HCT116 (cell line): ENCODE measurements around the gene DPP10. TPM values are rescaled to one million over a fixed set of nuclear protein-coding genes. Genes with fewer than 3 reads are reported as not detected.

Experiments
- ATAC-seq: fragments of 200-7000 bp; cut with Tn5 transposase; 2 replicates; pipeline ENCODE4 v1.9.1; 2020; ENCODE audit warnings: mild to moderate bottlenecking, moderate library complexity
- BruUV-seq: library from RNA; stranded (reverse); fragments of 400-500 nt; replicated peaks from 2 replicates; lab custom pipeline; 2021; lab: Mats Ljungman, UMichigan
- CTCF ChIA-PET: fragments of 300-600 bp; sonication (Branson Sonifier 250); formaldehyde crosslinking; loops from one replicate; lab custom pipeline; 2021; ENCODE audit warnings: antibody characterized with exemption; lab: Charles Lee
- POLR2A ChIA-PET: fragments of 300-600, 350-600 bp; sonication (Branson Sonifier 250); formaldehyde crosslinking; loops from one replicate; lab custom pipeline; 2021; ENCODE audit warnings: antibody characterized with exemption; lab: Charles Lee
- RAD21 ChIA-PET, 2 experiments: fragments of 300-600 bp; sonication (Branson Sonifier 250); formaldehyde crosslinking; loops; one replicate each; lab custom pipeline; 2023; ENCODE audit warnings: low total read pairs in 2 of 2; ENCODE audit not compliant: uncharacterized antibody in 2 of 2, unreplicated experiment in 2 of 2, low non-redundant PET in 1 of 2; lab: Charles Lee
- DNase-seq: peaks from one replicate; pipeline ENCODE4 v3.0.0-alpha.2; 2010; ENCODE audit warnings: low read depth, low spot score
- H2AFZ ChIP-seq: fragments of 200-600 bp; shearing (Covaris generic), sonication (generic); 2 replicates; pipeline ENCODE4 v1.6.1; 2017; ENCODE audit warnings: low read depth, mixed run types, mixed read lengths, antibody characterized with exemption, low read length; ENCODE audit not compliant: poor library complexity, severe bottlenecking
- H3K27ac ChIP-seq: 2 replicates; pipeline ENCODE4 v1.5.1; 2012; ENCODE audit warnings: low read depth, low read length
- H3K27me3 ChIP-seq: fragments of 200-600 bp; sonication (generic); 2 replicates; pipeline ENCODE4 v1.6.1; 2016; ENCODE audit warnings: mixed run types, low read length, mixed read lengths; ENCODE audit not compliant: insufficient read depth
- H3K36me3 ChIP-seq, 2 experiments: fragments of 200-500 bp in 1 of 2; fragments of 200-600 bp in 1 of 2; sonication (Bioruptor generic) in 1 of 2; sonication (generic) in 1 of 2; 2 replicates each; pipeline versions ENCODE4 v1.5.1 to v1.6.1; 2014 to 2016; ENCODE audit warnings: low read length in 2 of 2, inconsistent platforms in 1 of 2, mixed read lengths in 1 of 2, mixed run types in 1 of 2; ENCODE audit not compliant: insufficient read depth in 2 of 2, control insufficient read depth in 1 of 2
- H3K4me1 ChIP-seq, 2 experiments: fragments of 200-600 bp in 1 of 2; sonication (generic) in 1 of 2; 2 replicates each; pipeline versions ENCODE4 v1.5.1 to v1.6.1; 2012 to 2017; ENCODE audit warnings: low read length in 2 of 2, inconsistent platforms in 1 of 2, mild to moderate bottlenecking in 1 of 2, mixed read lengths in 1 of 2, mixed run types in 1 of 2, moderate library complexity in 1 of 2; ENCODE audit not compliant: insufficient read depth in 2 of 2, control insufficient read depth in 1 of 2
- H3K4me2 ChIP-seq: fragments of 200-600 bp; sonication (generic); 2 replicates; pipeline ENCODE4 v1.6.1; 2017; ENCODE audit warnings: mixed run types, low read length, mixed read lengths
- H3K4me3 ChIP-seq, 2 experiments: fragments of 200-600 bp in 1 of 2; sonication (generic) in 1 of 2; replicated peaks in 1 of 2; 2 replicates each; pipeline ENCODE4 v1.5.1; 2011 to 2016; ENCODE audit warnings: low read length in 2 of 2, control low read depth in 1 of 2, low read depth in 1 of 2, mild to moderate bottlenecking in 1 of 2, mixed read lengths in 1 of 2, mixed run types in 1 of 2
- H3K79me2 ChIP-seq: fragments of 200-600 bp; sonication (generic); 2 replicates; pipeline ENCODE4 v1.6.1; 2017; ENCODE audit warnings: mild to moderate bottlenecking, mixed run types, low read length, moderate library complexity, mixed read lengths; ENCODE audit not compliant: insufficient read depth
- H3K9ac ChIP-seq: fragments of 200-600 bp; sonication (generic); 2 replicates; pipeline ENCODE4 v1.6.1; 2016; ENCODE audit warnings: low read length, mixed read lengths
- H3K9me2 ChIP-seq: fragments of 200-600 bp; sonication (generic), shearing (Covaris generic); 2 replicates; pipeline ENCODE4 v1.6.1; 2017; ENCODE audit warnings: mixed run types, mild to moderate bottlenecking, moderate library complexity; ENCODE audit not compliant: insufficient read depth
- H3K9me3 ChIP-seq, 2 experiments: fragments of 200-500 bp in 1 of 2; fragments of 200-600 bp in 1 of 2; sonication (Bioruptor generic) in 1 of 2; sonication (generic) in 1 of 2; 2 replicates each; pipeline ENCODE4 v1.6.1; 2014 to 2017; ENCODE audit warnings: low read length in 2 of 2, mixed read lengths in 2 of 2, inconsistent platforms in 1 of 2, low read depth in 1 of 2, mild to moderate bottlenecking in 1 of 2, mixed run types in 1 of 2, moderate library complexity in 1 of 2; ENCODE audit not compliant: control insufficient read depth in 1 of 2, insufficient read depth in 1 of 2
- H4K20me1 ChIP-seq: fragments of 200-600 bp; sonication (generic), shearing (Covaris generic); 2 replicates; pipeline ENCODE4 v1.6.1; 2017; ENCODE audit warnings: mixed run types, mild to moderate bottlenecking, moderate library complexity; ENCODE audit not compliant: insufficient read depth
- CEBPB ChIP-seq: IDR thresholded peaks from 2 replicates; pipeline ENCODE4 v1.6.1; 2012; ENCODE audit warnings: low read depth
- POLR2A ChIP-seq: IDR thresholded peaks from 2 replicates; pipeline ENCODE4 v1.7.0; 2011; ENCODE audit warnings: borderline replicate concordance; ENCODE audit not compliant: insufficient read depth, insufficient read length; ENCODE audit errors: extremely low read depth
- RAD21 ChIP-seq: IDR thresholded peaks from 2 replicates; pipeline ENCODE4 v1.6.1; 2012; ENCODE audit warnings: low read depth, mild to moderate bottlenecking
- SIN3A ChIP-seq: IDR thresholded peaks from 2 replicates; pipeline ENCODE4 v1.6.1; 2012; ENCODE audit warnings: low read depth
- SP1 ChIP-seq: IDR thresholded peaks from 2 replicates; pipeline ENCODE4 v1.6.1; 2012; ENCODE audit warnings: low read depth
- ZFX ChIP-seq: fragments of 450-650 bp; IDR thresholded peaks from 2 replicates; pipeline ENCODE4 v1.6.1; 2017
- ZNF274 ChIP-seq: fragments of 200-500 bp; sonication (Bioruptor generic); IDR thresholded peaks from 2 replicates; pipeline ENCODE4 v1.6.1; 2014; ENCODE audit warnings: mild to moderate bottlenecking, low read depth, low read length, inconsistent platforms
- intact Hi-C: fragments of 100-400 bp; cut with micrococcal nuclease; formaldehyde crosslinking; loops from 2 replicates; pipeline ENCODE4 v1.10.0; 2022
- total RNA-seq: library from RNA; stranded (reverse); gene quantifications from one replicate; pipeline ENCODE4 v1.2.1, GENCODE V29; 2021; ENCODE audit not compliant: unreplicated experiment
- TF ChIP-seq, protein P1 (sequence below): IDR thresholded peaks from 2 replicates; pipeline ENCODE4 v1.6.1; 2012
- TF ChIP-seq, protein P2 (sequence below): IDR thresholded peaks from 2 replicates; pipeline ENCODE4 v1.6.1; 2012
- TF ChIP-seq, protein P3 (sequence below), 3 experiments: fragments of 200-600 bp in 1 of 3; sonication (generic) in 1 of 3; IDR thresholded peaks in 2 of 3; conservative IDR thresholded peaks in 1 of 3; 2 replicates each; pipeline ENCODE4 v1.5.1; 2012 to 2017; ENCODE audit warnings: low read depth in 2 of 3, low read length in 2 of 3, antibody characterized with exemption in 1 of 3, borderline replicate concordance in 1 of 3, control low read depth in 1 of 3, mild to moderate bottlenecking in 1 of 3, mixed read lengths in 1 of 3, mixed run types in 1 of 3, moderate library complexity in 1 of 3; ENCODE audit not compliant: insufficient read depth in 1 of 3

DPP10 gene
- total RNA-seq, 1 experiment from 2014 or later = not detected

DNA sequence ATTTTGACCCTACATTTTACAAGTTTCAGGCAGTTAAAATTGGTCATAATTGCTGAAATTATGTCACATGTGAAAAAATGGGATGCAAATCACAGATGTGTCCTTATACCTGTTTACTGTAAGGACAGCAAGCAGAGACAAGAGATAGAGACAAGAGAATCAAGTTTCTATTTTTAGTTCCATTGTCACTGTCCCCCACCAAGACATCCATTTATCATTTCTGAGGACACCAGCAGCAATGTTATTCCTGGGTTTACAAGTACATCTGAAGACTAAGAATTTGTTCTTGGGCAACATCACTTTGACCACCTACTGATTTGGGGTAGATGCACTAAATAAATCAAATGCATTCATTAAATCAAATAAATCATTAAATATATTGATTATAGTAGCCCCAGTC lies 1111.7 kb downstream of the DPP10 start (continued):
- TF ChIP-seq, protein P1, sequence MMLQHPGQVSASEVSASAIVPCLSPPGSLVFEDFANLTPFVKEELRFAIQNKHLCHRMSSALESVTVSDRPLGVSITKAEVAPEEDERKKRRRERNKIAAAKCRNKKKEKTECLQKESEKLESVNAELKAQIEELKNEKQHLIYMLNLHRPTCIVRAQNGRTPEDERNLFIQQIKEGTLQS = no peak
- TF ChIP-seq POLR2A = no peak
- no peak for TF ChIP-seq SIN3A
- no peak for TF ChIP-seq SP1

DNA sequence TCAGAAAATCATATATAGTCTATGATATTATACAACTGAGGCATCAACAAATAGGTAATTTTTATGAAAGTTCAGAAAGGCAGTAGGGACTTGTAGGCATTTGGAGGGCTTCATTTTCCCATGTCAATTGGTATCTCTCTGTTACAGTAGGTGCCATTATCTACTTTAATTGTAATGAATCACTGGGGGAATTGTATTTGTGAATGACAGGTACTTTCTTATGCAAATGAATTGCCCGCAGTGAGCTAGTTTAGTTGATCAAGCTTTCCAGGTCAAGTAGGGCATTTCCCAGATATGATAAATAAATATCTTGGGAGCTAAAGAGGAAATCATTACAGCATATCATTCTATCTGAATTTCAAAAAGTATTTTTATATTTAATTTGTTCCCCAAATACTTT lies 1116.3 kb downstream of the DPP10 start:
- DNase-seq (no peak), ATAC-seq (no peak)
- no peak overlapping the region for H2AFZ ChIP-seq
- no peaks in the 10 kb centered on the region for H3K4me1 ChIP-seq
- no peak overlapping the region for H3K27ac ChIP-seq
- H3K4me3 ChIP-seq = no peak overlapping the region
- H3K4me2 ChIP-seq = no peak overlapping the region
- no peaks in the 10 kb centered on the region for H3K79me2 ChIP-seq
- no peaks in the 10 kb centered on the region for H4K20me1 ChIP-seq
- CTCF ChIA-PET = no interaction called here
- H3K27me3 ChIP-seq = no peaks in the 10 kb centered on the region
- peaks cover 5 to 13% of the 10 kb centered on the region in 2 experiments; a peak in 2 of 4 replicates for H3K9me3 ChIP-seq
- BruUV-seq = no TSS peak
- H3K9ac ChIP-seq = no peak overlapping the region
- POLR2A ChIA-PET = no interaction called here
- TF ChIP-seq, protein P2, sequence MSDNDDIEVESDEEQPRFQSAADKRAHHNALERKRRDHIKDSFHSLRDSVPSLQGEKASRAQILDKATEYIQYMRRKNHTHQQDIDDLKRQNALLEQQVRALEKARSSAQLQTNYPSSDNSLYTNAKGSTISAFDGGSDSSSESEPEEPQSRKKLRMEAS = no peak
- TF ChIP-seq RAD21 (no peak), ZFX (no peak), CEBPB (no peak), ZNF274 (no peak)
- TF ChIP-seq, protein P3, sequence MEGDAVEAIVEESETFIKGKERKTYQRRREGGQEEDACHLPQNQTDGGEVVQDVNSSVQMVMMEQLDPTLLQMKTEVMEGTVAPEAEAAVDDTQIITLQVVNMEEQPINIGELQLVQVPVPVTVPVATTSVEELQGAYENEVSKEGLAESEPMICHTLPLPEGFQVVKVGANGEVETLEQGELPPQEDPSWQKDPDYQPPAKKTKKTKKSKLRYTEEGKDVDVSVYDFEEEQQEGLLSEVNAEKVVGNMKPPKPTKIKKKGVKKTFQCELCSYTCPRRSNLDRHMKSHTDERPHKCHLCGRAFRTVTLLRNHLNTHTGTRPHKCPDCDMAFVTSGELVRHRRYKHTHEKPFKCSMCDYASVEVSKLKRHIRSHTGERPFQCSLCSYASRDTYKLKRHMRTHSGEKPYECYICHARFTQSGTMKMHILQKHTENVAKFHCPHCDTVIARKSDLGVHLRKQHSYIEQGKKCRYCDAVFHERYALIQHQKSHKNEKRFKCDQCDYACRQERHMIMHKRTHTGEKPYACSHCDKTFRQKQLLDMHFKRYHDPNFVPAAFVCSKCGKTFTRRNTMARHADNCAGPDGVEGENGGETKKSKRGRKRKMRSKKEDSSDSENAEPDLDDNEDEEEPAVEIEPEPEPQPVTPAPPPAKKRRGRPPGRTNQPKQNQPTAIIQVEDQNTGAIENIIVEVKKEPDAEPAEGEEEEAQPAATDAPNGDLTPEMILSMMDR (IDR thresholded peaks at IDR 0.05 in 2 of 3, conservative IDR thresholded peaks at IDR 0.05 in 1 of 3; ENCODE audit: borderline replicate concordance in 1 of 3, insufficient read depth in 1 of 3, low read depth in 2 of 3, low read length in 2 of 3) = no peak
- TF ChIP-seq, all 23 proteins: peak for 0
- RAD21 ChIA-PET = no interaction called here
- Histone ChIP-seq H3K36me3 (no peaks in the 10 kb centered on the region), H3K9me2 (no peaks in the 10 kb centered on the region)
- intact Hi-C loops = no loop called here
